Pancreas (tissue), 10 donors: Measurements from ENCODE around the gene WDR86. TPM values are rescaled to one million over a fixed set of nuclear protein-coding genes. Genes with fewer than 3 reads are reported as not detected.

ENCODE experiments used
- ATAC-seq, 4 donors: fragments of 200-7000 bp; cut with Tn5 transposase; one replicate each; pipeline versions ENCODE4 v1.8.0 to v1.9.1; 2020; ENCODE audit warnings: mild to moderate bottlenecking in 4 of 4, moderate library complexity in 4 of 4
- DNase-seq, 6 donors: peaks; one replicate each; pipeline ENCODE4 v3.0.0-alpha.2; 2020
- FAIRE-seq: peaks from 2 replicates; lab custom pipeline; 2012; peaks lifted over from hg19 to GRCh38; lab: Jason Lieb, UNC
- H3K27ac ChIP-seq, 4 donors: fragments of 200-600 bp; sonication (generic); 1 replicate in 3 of 4; 2 replicates in 1 of 4; pipeline versions ENCODE4 v1.5.0 to v1.8.0; 2020
- H3K27me3 ChIP-seq, 4 donors: fragments of 200-600 bp; one replicate each; pipeline ENCODE4 v1.8.0; 2021
- H3K36me3 ChIP-seq, 3 donors: fragments of 200-600 bp; sonication (generic) in 1 of 3; one replicate each; pipeline versions ENCODE4 v1.5.0 to v1.8.0; 2020 to 2021
- H3K4me1 ChIP-seq, 3 donors: fragments of 200-600 bp; one replicate each; pipeline ENCODE4 v1.8.0; 2021
- H3K4me3 ChIP-seq, 4 donors: fragments of 200-600 bp; sonication (generic) in 2 of 4; one replicate each; pipeline versions ENCODE4 v1.5.0 to v1.8.0; 2020 to 2021
- H3K9me3 ChIP-seq, 4 donors: fragments of 200-600 bp; one replicate each; pipeline ENCODE4 v1.8.0; 2021
- CTCF ChIP-seq, 4 donors: fragments of 200-600 bp; sonication (generic) in 3 of 4; IDR thresholded peaks; one replicate each; pipeline versions ENCODE4 v1.5.0 to v1.8.0; 2021; ENCODE audit warnings: antibody characterized with exemption in 4 of 4
- WGBS, 2 donors: extraction: QIAGEN DNeasy Blood & Tissue Kit; methylation state at CpG; one replicate each; pipeline ENCODE4 v1.1.7; 2013; 5-methylcytosine and 5-hydroxymethylcytosine counted together
- intact Hi-C, 3 donors: fragments of 100-400 bp; cut with DNase I; formaldehyde crosslinking; loops; one replicate each; pipeline versions ENCODE4 v1.11.1 to v1.14.2; 2022
- polyA plus RNA-seq, 2 donors: library from polyadenylated mRNA; stranded (reverse); fragments of 200-250 nt; gene quantifications; one replicate each; pipeline ENCODE4 v1.2.3, GENCODE V29; 2013
- total RNA-seq, 6 donors: library from RNA; stranded (reverse); fragmentation: NEBNext Ultra II Directional in 4 of 6; extraction: Animal tissue kit (Norgen Biotek cat#: 25700) in 4 of 6; gene quantifications; one replicate each; pipeline versions ENCODE4 v1.2.1 to v1.2.4, GENCODE V29; 2021 to 2023
- donor health status: healthy with polysubstance abuse.
- donor health status: DM: no; HTN: no; CAD: no; lungs with moderate emphysema.
- donor health status: DM: no; HTN: no; CAD: no.
- donor health status: control.
- donor health status: control.
- donor health status: Bipolar disorder and iron deficiency.
- donor health status: DM: yes; HTN: yes; CAD: no.
- donor health status: DM: no; HTN: no; CAD: no.
- donor health status: DM: no; HTN: no; CAD: no.
- donor health status: DM: yes; HTN: yes; CAD: no.

The WDR86 gene
- total and polyA plus RNA-seq, 8 donors = 0.28 to 1.7 (median 1.0) TPM

DNA sequence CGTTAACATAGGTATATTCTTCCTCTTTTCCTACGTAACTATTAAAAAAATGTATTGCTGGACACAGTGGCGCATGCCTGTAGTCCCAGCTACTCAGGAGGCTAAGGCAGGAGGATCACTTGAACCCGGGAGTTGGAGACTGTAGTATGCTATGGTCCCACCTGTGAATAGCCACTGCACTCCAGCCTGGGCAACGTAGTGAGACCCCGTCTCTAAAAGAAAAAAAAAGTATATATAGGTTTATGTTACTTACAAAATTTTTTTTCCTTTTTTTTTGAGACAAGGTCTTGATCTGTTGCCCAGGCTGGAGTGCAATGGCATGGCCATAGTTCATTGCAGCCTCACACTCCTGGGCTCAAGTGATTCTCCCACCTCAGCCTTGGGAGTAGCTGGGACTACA lies 62.6 kb downstream of the WDR86 start:
- no peak overlapping the region for H3K4me3 ChIP-seq
- H3K9me3 ChIP-seq = no peaks in the 10 kb centered on the region
- H3K4me1 ChIP-seq = peaks cover 4 to 34% (median 6%) of the 10 kb centered on the region in 3 donors
- H3K27me3 ChIP-seq = no peaks in the 10 kb centered on the region
- no peak for DNase-seq
- no peak for ATAC-seq
- peaks cover 0 to 38% (median 7%) of the 10 kb centered on the region in 3 donors for H3K36me3 ChIP-seq
- no peak for FAIRE-seq
- 94 to 96% methylated on average over 6 of the region's 6 CpGs for WGBS, 2 donors
- TF ChIP-seq CTCF (IDR thresholded peaks at IDR 0.05) = no peak
- H3K27ac ChIP-seq = no peak overlapping the region
- intact Hi-C loops = no loop called here

GRCh38 chr7:151346470-151346769 lies 63.4 kb downstream of the WDR86 start:
- DNase-seq (no peak), FAIRE-seq (no peak), ATAC-seq (no peak)
- peaks cover 0 to 30% (median 5%) of the 10 kb centered on the region in 3 donors for H3K36me3 ChIP-seq
- no peaks in the 10 kb centered on the region for H3K27me3 ChIP-seq
- 44 to 57% methylated on average over 2 of the region's 2 CpGs for WGBS, 2 donors
- intact Hi-C loops = no loop called here
- peak overlapping the region in 1 of 4 donors; percentile 4 for H3K27ac ChIP-seq
- no peak for TF ChIP-seq CTCF (IDR thresholded peaks at IDR 0.05)
- H3K4me1 ChIP-seq = peaks cover 4 to 34% (median 6%) of the 10 kb centered on the region in 3 donors
- H3K9me3 ChIP-seq = no peaks in the 10 kb centered on the region
- no peak overlapping the region for H3K4me3 ChIP-seq

DNA sequence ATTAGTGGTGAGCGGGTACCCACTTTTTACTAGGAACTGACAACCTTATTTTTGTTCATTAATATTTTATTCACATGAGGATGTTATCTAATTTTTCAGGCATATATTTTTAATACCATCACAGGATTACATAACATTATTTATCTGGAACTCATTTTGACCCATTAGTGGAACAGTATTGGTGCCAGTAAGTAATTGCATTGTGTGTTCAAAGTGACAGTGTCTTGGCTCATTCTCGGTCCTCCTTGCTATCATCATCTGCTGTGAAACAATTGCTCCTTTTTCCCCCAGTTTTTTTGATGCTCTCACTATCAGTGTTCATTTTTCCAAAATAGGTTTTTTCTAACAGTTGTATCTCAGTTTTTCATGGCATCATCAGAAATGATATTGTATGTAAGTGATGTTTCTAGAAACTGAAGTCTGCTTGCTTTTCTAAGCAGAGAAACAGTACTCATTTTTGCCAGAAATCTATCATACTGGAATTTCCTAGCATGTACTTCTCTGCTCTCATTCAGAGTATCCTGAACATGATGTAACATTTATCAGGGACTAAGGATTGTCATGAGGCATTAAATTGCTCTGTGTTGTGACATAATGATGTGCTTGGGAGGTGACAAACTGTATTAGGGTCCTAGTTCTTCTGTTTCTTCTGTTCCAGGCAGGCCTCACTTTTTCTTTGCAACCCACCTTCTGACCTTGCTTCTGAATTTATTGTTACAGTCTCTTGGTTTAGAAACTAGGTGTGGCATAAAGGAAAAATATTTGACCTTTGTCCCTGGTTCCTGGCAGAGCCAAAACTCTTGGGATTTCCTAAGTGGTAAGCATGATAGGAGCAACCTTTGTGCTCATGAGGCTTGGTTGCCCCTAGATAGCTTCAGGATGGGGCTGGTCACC lies 64.0 kb downstream of the WDR86 start:
- DNase-seq = no peak
- intact Hi-C loops = no loop called here
- 63 to 71% methylated on average over 2 of the region's 2 CpGs for WGBS, 2 donors
- Histone ChIP-seq H3K36me3 (peaks cover 0 to 24% (median 3%) of the 10 kb centered on the region in 3 donors), H3K4me1 (peaks cover 4 to 32% (median 6%) of the 10 kb centered on the region in 3 donors), H3K9me3 (no peaks in the 10 kb centered on the region), H3K4me3 (no peak overlapping the region), H3K27me3 (no peaks in the 10 kb centered on the region), H3K27ac (peak overlapping the region in 1 of 4 donors; percentile 5)
- no peak for TF ChIP-seq CTCF (IDR thresholded peaks at IDR 0.05)
- FAIRE-seq = no peak
- ATAC-seq = no peak

DNA sequence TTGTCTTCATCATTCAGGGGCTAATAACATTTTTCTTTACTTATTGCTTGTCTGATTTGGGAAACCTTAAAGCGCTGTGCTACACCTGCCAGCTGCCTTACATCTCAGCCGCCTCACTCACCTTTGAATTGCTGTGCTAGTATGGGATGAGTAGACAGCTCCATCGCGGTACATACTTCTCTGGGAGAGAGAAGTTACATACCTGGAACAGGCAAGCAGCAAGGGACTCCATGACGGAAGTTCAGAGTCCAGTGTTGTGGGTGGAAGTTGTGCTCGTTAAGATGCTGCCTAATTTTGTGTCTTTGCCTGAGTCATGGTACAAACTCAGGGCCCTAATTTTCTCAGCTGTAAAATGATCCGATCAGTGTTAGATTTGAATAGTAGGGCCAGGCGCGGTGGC lies 66.3 kb downstream of the WDR86 start:
- no peak overlapping the region for H3K27ac ChIP-seq
- peaks cover 0 to 18% (median 6%) of the 10 kb centered on the region in 3 donors for H3K4me1 ChIP-seq
- intact Hi-C loops = no loop called here
- no peak for TF ChIP-seq CTCF (IDR thresholded peaks at IDR 0.05)
- 94 to 97% methylated on average over 9 of the region's 9 CpGs for whole genome bisulfite sequencing, 2 donors
- FAIRE-seq = no peak
- no peaks in the 10 kb centered on the region for H3K27me3 ChIP-seq
- H3K4me3 ChIP-seq = no peak overlapping the region
- ATAC-seq = no peak
- peaks cover 0 to 16% (median 0%) of the 10 kb centered on the region in 3 donors for H3K36me3 ChIP-seq
- no peaks in the 10 kb centered on the region for H3K9me3 ChIP-seq
- no peak for DNase-seq

DNA sequence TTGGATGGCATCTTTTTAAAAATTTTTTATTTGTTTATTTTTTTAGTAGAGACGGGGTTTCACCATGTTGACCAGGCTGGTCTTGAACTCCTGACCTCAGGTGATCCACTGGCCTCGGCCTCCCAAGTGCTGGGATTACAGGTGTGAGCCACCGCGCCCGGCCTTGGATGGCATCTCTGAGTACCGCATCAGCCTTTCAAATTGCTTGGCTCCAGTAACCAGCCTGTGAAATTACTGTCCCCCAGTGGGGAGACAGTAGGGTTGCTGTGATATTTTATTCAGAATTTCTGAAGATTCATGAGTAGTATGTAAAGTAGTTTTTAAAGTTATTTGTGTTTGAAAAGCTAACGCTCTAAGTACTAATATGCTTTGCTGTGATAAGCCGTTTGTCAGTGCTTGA lies 67.0 kb downstream of the WDR86 start:
- Histone ChIP-seq H3K27ac (no peak overlapping the region), H3K4me1 (peaks cover 0 to 18% (median 6%) of the 10 kb centered on the region in 3 donors), H3K9me3 (no peaks in the 10 kb centered on the region), H3K27me3 (no peaks in the 10 kb centered on the region), H3K36me3 (peaks cover 0 to 16% (median 0%) of the 10 kb centered on the region in 3 donors), H3K4me3 (peak overlapping the region; percentile 82 to 96 (median 89))
- WGBS, 2 donors = 30 to 41% methylated on average over 8 of the region's 8 CpGs
- DNase-seq (no peak), FAIRE-seq (no peak), ATAC-seq (no peak)
- TF ChIP-seq CTCF (IDR thresholded peaks at IDR 0.05) = no peak
- intact Hi-C loops = no loop called here
